ENCODE data around the gene SLC25A5. TPM values are rescaled to one million over a fixed set of nuclear protein-coding genes. Genes with fewer than 3 reads are reported as not detected.

Gene SLC25A5
- total RNA-seq, 4 donors from 2014 or later = 427 to 606 (median 480) TPM

DNA sequence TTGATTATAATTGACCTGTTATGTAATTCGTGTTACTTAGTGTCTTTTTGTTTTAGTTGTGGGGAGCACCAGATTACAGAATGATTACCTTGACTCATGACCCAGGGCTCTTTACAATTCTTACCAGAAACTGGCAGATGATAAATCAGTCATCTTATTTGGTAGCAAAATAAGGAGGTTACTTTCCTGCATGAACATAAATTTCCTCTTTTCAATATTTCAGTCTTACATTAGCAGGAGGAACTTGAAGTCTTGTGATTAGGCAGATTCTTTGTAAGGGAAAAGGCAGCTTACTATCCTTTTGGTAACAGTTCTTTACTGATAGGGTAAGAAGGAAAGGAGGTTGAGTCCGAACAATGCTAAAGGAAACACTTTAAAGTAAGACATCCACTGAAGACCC, 26.0 kb upstream of the SLC25A5 start:
- intact Hi-C loops (cut with DNase I) = no loop called here
- Histone ChIP-seq H3K27ac (no peak overlapping the region), H3K9me3 (no peaks in the 10 kb centered on the region), H3K4me1 (no peaks in the 10 kb centered on the region), H3K27me3 (no peaks in the 10 kb centered on the region), H3K36me3 (no peaks in the 10 kb centered on the region), H3K4me3 (no peak overlapping the region)
- no peak for DNase-seq
- 31 to 40% methylated on average over 2 of the region's 2 CpGs for WGBS, 2 donors
- TF ChIP-seq, protein P1, sequence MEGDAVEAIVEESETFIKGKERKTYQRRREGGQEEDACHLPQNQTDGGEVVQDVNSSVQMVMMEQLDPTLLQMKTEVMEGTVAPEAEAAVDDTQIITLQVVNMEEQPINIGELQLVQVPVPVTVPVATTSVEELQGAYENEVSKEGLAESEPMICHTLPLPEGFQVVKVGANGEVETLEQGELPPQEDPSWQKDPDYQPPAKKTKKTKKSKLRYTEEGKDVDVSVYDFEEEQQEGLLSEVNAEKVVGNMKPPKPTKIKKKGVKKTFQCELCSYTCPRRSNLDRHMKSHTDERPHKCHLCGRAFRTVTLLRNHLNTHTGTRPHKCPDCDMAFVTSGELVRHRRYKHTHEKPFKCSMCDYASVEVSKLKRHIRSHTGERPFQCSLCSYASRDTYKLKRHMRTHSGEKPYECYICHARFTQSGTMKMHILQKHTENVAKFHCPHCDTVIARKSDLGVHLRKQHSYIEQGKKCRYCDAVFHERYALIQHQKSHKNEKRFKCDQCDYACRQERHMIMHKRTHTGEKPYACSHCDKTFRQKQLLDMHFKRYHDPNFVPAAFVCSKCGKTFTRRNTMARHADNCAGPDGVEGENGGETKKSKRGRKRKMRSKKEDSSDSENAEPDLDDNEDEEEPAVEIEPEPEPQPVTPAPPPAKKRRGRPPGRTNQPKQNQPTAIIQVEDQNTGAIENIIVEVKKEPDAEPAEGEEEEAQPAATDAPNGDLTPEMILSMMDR (IDR thresholded peaks at IDR 0.05) = no peak
- no peak for TF ChIP-seq POLR2A (IDR thresholded peaks at IDR 0.05)

DNA sequence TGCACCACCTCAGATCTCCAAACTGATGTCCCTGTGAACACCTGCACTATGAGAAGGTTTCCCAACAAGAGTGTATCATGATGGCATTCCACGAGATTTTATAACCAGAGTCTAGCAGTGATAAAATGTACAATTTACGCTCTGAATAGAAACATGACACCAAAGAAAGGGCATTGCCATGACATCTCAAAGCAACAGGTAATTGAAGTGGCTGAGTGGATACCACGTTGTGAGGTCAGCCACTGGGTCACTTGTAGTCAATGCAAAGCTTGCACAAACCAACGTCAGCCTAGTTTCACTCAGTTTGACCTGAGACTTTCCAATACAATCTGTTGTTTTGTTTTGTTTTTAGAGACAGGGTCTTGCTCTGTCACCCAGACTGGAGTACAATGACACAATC, 15.0 kb upstream of the SLC25A5 start:
- intact Hi-C loops (cut with DNase I) = no loop called here
- WGBS, 2 donors = 64 to 100% methylated on average over 1 to 4 of the region's 4 CpGs
- Histone ChIP-seq H3K27me3 (no peaks in the 10 kb centered on the region), H3K9me3 (no peaks in the 10 kb centered on the region), H3K36me3 (peaks cover 0 to 27% (median 0%) of the 10 kb centered on the region in 3 donors), H3K4me1 (no peaks in the 10 kb centered on the region), H3K4me3 (no peak overlapping the region), H3K27ac (no peak overlapping the region)
- no peak for TF ChIP-seq POLR2A (IDR thresholded peaks at IDR 0.05)
- TF ChIP-seq, protein P1 (IDR thresholded peaks at IDR 0.05) = no peak
- DNase-seq = no peak

DNA sequence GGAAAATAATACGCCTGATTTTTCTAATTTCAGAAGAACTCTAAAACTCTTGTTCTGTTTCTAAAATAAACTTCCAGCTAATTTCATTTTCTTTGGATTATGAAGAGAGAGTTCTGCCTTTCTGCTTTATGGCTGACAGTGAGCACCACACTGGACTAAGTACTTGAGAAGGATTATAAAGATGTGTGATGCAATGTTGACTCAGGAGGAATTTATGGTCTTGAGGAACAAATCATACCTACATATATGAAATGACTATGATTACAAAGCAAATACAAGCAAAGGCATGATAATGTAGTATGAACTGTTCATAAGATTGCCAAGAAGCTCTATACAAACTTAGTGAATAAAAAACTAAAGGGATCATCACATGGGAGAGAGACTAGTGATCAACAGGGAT, 13.0 kb upstream of the SLC25A5 start:
- TF ChIP-seq POLR2A (IDR thresholded peaks at IDR 0.05) = no peak
- WGBS, 2 donors = 75 to 79% methylated on average over 1 of the region's 1 CpG
- Histone ChIP-seq H3K36me3 (peaks cover 0 to 27% (median 0%) of the 10 kb centered on the region in 3 donors), H3K4me3 (no peak overlapping the region), H3K27me3 (no peaks in the 10 kb centered on the region), H3K27ac (no peak overlapping the region), H3K4me1 (peaks cover 0 to 4% (median 0%) of the 10 kb centered on the region in 3 donors), H3K9me3 (no peaks in the 10 kb centered on the region)
- intact Hi-C loops (cut with DNase I) = no loop called here
- no peak for DNase-seq

DNA sequence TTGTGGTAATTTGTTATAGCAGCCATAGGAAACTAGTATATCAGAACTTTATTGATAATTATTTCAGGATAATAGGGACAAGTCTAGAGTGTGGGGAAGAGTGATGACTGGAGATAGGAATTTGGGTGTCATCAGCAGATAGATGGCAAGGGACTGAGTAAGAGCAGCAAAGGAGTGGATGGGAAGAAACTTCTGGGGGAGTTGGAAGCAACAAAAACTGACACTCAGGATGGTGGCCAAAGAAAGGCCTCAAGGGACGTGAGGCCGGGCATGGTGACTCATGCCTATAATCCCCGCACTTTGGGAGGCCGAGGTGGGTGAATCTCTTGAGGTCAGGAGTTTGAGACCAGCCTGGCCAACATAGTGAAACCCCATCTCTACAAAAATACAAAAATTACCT, 9.1 kb upstream of the SLC25A5 start:
- DNase-seq = no peak
- Histone ChIP-seq H3K9me3 (no peaks in the 10 kb centered on the region), H3K4me3 (no peak overlapping the region), H3K27me3 (no peaks in the 10 kb centered on the region), H3K36me3 (no peaks in the 10 kb centered on the region), H3K27ac (no peak overlapping the region), H3K4me1 (peaks cover 0 to 4% (median 0%) of the 10 kb centered on the region in 3 donors)
- WGBS, 2 donors = 30 to 41% methylated on average over 2 to 4 of the region's 4 CpGs
- TF ChIP-seq, protein P1 (IDR thresholded peaks at IDR 0.05) = no peak
- no peak for TF ChIP-seq POLR2A (IDR thresholded peaks at IDR 0.05)
- intact Hi-C loops (cut with DNase I) = no loop called here

DNA sequence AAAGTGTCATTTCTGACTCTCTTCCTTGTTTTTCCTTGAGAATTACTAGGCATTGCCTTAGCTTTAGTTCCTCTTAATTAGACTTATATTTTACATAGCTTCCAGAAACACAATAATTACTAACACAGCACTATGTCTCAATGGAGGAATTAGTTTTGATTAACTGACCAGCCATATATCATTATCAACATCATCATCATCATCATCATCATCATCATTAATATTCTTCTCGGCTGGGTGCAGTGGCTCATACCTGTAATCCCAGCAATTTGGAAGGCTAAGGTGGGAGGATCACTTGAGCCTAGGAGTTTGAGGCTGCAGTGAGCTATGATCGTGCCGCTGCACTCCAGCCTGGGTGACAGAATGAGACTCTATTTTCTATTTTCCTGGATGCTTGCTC, 2.7 kb upstream of the SLC25A5 start:
- no peak overlapping the region for H3K4me3 ChIP-seq
- DNase-seq = no peak
- peaks cover 0 to 9% (median 0%) of the 10 kb centered on the region in 3 donors for H3K36me3 ChIP-seq
- H3K27ac ChIP-seq = no peak overlapping the region
- H3K4me1 ChIP-seq = peaks cover 0 to 13% (median 0%) of the 10 kb centered on the region in 3 donors
- no peaks in the 10 kb centered on the region for H3K9me3 ChIP-seq
- TF ChIP-seq, protein P1 (IDR thresholded peaks at IDR 0.05) = no peak
- no peak for TF ChIP-seq POLR2A (IDR thresholded peaks at IDR 0.05)
- WGBS, 2 donors = 91% methylated on average over 3 of the region's 3 CpGs
- intact Hi-C loops (cut with DNase I) = no loop called here
- no peaks in the 10 kb centered on the region for H3K27me3 ChIP-seq

DNA sequence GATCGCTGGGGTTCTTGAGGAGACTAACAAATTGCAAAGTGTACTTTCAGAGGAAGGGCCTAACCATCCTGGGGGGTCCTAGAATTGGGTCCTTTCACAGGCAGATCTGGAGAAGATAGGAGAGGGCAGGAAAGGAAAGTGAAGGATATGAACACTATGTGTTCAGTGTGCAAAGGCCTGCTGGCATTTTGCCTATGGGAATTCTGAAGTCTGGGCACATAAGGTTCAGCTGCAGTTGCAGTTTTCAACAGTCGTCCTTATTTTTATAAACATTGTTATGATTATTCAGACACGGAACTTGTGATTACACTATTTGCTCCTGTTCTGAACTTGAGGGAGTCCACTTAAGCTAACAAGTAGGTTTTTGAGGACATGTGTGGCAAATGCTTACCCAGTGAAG, 1.3 kb upstream of the SLC25A5 start:
- WGBS, 2 donors = 83 to 96% methylated on average over 1 to 3 of the region's 3 CpGs
- DNase-seq = no peak
- intact Hi-C loops (cut with DNase I) = no loop called here
- H3K27ac ChIP-seq = no peak overlapping the region
- no peak overlapping the region for H3K4me3 ChIP-seq
- TF ChIP-seq, protein P1 (IDR thresholded peaks at IDR 0.05) = no peak
- TF ChIP-seq POLR2A (IDR thresholded peaks at IDR 0.05) = no peak
- H3K9me3 ChIP-seq = no peaks in the 10 kb centered on the region
- peaks cover 0 to 14% (median 0%) of the 10 kb centered on the region in 3 donors for H3K4me1 ChIP-seq
- H3K36me3 ChIP-seq = peaks cover 0 to 22% (median 0%) of the 10 kb centered on the region in 3 donors
- no peaks in the 10 kb centered on the region for H3K27me3 ChIP-seq
